Lower leg skin (tissue), 4 donors: ENCODE results near the gene P4HA2. TPM values are rescaled to one million over a fixed set of nuclear protein-coding genes. Genes with fewer than 3 reads are reported as not detected.

Source experiments
- DNase-seq, 2 donors: peaks; one replicate each; pipeline ENCODE4 v3.0.0-alpha.2; 2019; ENCODE audit warnings: low spot score in 2 of 2
- H3K4me3 ChIP-seq: fragments of 200-600 bp; sonication (generic); 2 replicates; pipeline ENCODE4 v1.5.1; 2017; ENCODE audit warnings: mild to moderate bottlenecking, low read depth; ENCODE audit not compliant: poor library complexity, severe bottlenecking
- CTCF ChIP-seq, 3 donors: fragments of 450-650 bp; IDR thresholded peaks; one replicate each; pipeline ENCODE4 v1.5.1; 2016; ENCODE audit warnings: antibody characterized with exemption in 3 of 3, mild to moderate bottlenecking in 3 of 3, moderate library complexity in 2 of 3
- POLR2A ChIP-seq, 2 donors: fragments of 450-650 bp; IDR thresholded peaks; one replicate each; pipeline ENCODE4 v1.6.1; 2016 to 2017; ENCODE audit warnings: antibody characterized with exemption in 2 of 2, mild to moderate bottlenecking in 1 of 2, moderate library complexity in 1 of 2
- WGBS, 2 donors: methylation state at CpG; one replicate each; pipeline ENCODE4 v1.1.5; 2018; 5-methylcytosine and 5-hydroxymethylcytosine counted together
- intact Hi-C: fragments of 100-400 bp; cut with DNase I; formaldehyde crosslinking; loops from one replicate; pipeline ENCODE4 v1.15.0; 2023; ENCODE audit warnings: low total_unique reads
- total RNA-seq, 4 donors: library from RNA; depleted of rRNA; stranded (reverse); fragments of >200 nt; gene quantifications; one replicate each; pipeline ENCODE4 v1.1.0, GENCODE V29; 2016

Gene P4HA2
- 10 to 100 TPM; 18.0 to 40.5 (median 26.7) TPM for total RNA-seq

- intact Hi-C loops, result no loop called here
- 1 to 2% methylated on average over 8 to 29 of the region's 92 CpGs for WGBS, 2 donors
- TF ChIP-seq POLR2A (IDR thresholded peaks at IDR 0.05) (no peak), CTCF (IDR thresholded peaks at IDR 0.05) (no peak)
- H3K4me3 ChIP-seq, result peak within 1 kb of the TSS; percentile 72
- peak; percentile 70 to 96 for DNase-seq
Measured at GRCh38 chr5:132227485-132228240, at the start of gene P4HA2. Gene P4HA2 (minus strand): TSS chr5:132227853. CDS start chr5:132218626, 9,227 bp downstream.

- TF ChIP-seq POLR2A (IDR thresholded peaks at IDR 0.05), result no peak
- no peak for TF ChIP-seq CTCF (IDR thresholded peaks at IDR 0.05)
- no peak for DNase-seq
- whole genome bisulfite sequencing, 2 donors, result 86 to 92% methylated on average over 6 of the region's 6 CpGs
- no peak overlapping the region for H3K4me3 ChIP-seq
- intact Hi-C loops, result no loop called here
Measured at GRCh38 chr5:132277256-132277655, 49.6 kb upstream of the P4HA2 start.

GRCh38 chr5:132275367-132276220 lies 47.9 kb upstream of the P4HA2 start:
- 83 to 87% methylated on average over 5 of the region's 5 CpGs for WGBS, 2 donors
- TF ChIP-seq POLR2A (IDR thresholded peaks at IDR 0.05), result no peak
- no peak for TF ChIP-seq CTCF (IDR thresholded peaks at IDR 0.05)
- DNase-seq, result peak in 1 of 2 donors; percentile 67
- no peak overlapping the region for H3K4me3 ChIP-seq
- intact Hi-C loops, result no loop called here

GRCh38 chr5:132274050-132274792 lies 46.6 kb upstream of the P4HA2 start:
- intact Hi-C loops, result no loop called here
- H3K4me3 ChIP-seq, result no peak overlapping the region
- DNase-seq, result peak in 1 of 2 donors; percentile 71
- TF ChIP-seq CTCF (IDR thresholded peaks at IDR 0.05) (no peak), POLR2A (IDR thresholded peaks at IDR 0.05) (no peak)
- 55 to 74% methylated on average over 14 of the region's 14 CpGs for WGBS, 2 donors

GRCh38 chr5:132273631-132274030 lies 46.0 kb upstream of the P4HA2 start:
- peak in 1 of 2 donors; percentile 8 for DNase-seq
- TF ChIP-seq POLR2A (IDR thresholded peaks at IDR 0.05) (no peak), CTCF (IDR thresholded peaks at IDR 0.05) (no peak)
- WGBS, 2 donors, result 65 to 69% methylated on average over 2 of the region's 2 CpGs
- no peak overlapping the region for H3K4me3 ChIP-seq
- intact Hi-C loops, result no loop called here
